Stomach (tissue), 9 donors: Measurements from ENCODE around the gene STK11IP. TPM values are rescaled to one million over a fixed set of nuclear protein-coding genes. Genes with fewer than 3 reads are reported as not detected.

Experiments used
- DNase-seq, 2 donors: peaks; one replicate each; pipeline versions ENCODE4 v3.0.0 to v3.0.0-alpha.2; 2013 to 2019
- H3K27ac ChIP-seq, 5 donors: fragments of 200-600 bp in 4 of 5; sonication (generic) in 4 of 5; one replicate each; pipeline ENCODE4 v1.5.1; 2013 to 2019; ENCODE audit warnings: mild to moderate bottlenecking in 1 of 5, moderate library complexity in 1 of 5
- H3K27me3 ChIP-seq, 3 donors: fragments of 200-600 bp; sonication (generic); one replicate each; pipeline ENCODE4 v1.5.1; 2017 to 2019; ENCODE audit warnings: mixed run types in 1 of 3
- H3K36me3 ChIP-seq, 4 donors: fragments of 200-600 bp; sonication (generic); 1 replicate in 3 of 4; 2 replicates in 1 of 4; pipeline ENCODE4 v1.5.1; 2016 to 2019
- H3K4me1 ChIP-seq, 4 donors: fragments of 200-600 bp; sonication (generic); one replicate each; pipeline ENCODE4 v1.5.1; 2016 to 2019
- H3K4me3 ChIP-seq, 4 donors: fragments of 200-600 bp; sonication (generic) in 3 of 4; one replicate each; pipeline ENCODE4 v1.5.1; 2016 to 2019; ENCODE audit warnings: mild to moderate bottlenecking in 1 of 4
- H3K9me3 ChIP-seq, 4 donors: fragments of 200-600 bp; sonication (generic); one replicate each; pipeline ENCODE4 v1.5.1; 2016 to 2019
- CTCF ChIP-seq, 7 experiments: fragments of 450-650 bp in 4 of 7; fragments of 200-600 bp in 3 of 7; sonication (generic) in 3 of 7; IDR thresholded peaks; one replicate each; pipeline ENCODE4 v1.5.1; 2016 to 2019; ENCODE audit warnings: antibody characterized with exemption in 7 of 7, control low read depth in 2 of 7, mild to moderate bottlenecking in 1 of 7
- EP300 ChIP-seq: sonication (generic); formaldehyde crosslinking; IDR thresholded peaks from one replicate; pipeline ENCODE4 v1.6.1; 2017; ENCODE audit warnings: antibody characterized with exemption
- POLR2A ChIP-seq, 4 donors: fragments of 450-650 bp; IDR thresholded peaks; one replicate each; pipeline ENCODE4 v1.6.1; 2016; ENCODE audit warnings: antibody characterized with exemption in 4 of 4, control low read depth in 2 of 4, mild to moderate bottlenecking in 1 of 4, moderate library complexity in 1 of 4
- POLR2AphosphoS5 ChIP-seq, 3 donors: sonication (generic); formaldehyde crosslinking; IDR thresholded peaks; one replicate each; pipeline ENCODE4 v1.6.1; 2016; ENCODE audit warnings: antibody characterized with exemption in 3 of 3
- WGBS, 5 donors: extraction: QIAGEN DNeasy Blood & Tissue Kit in 3 of 5; methylation state at CpG; one replicate each; pipeline versions ENCODE4 v1.1.5 to v1.1.7; 2013 to 2018; 5-methylcytosine and 5-hydroxymethylcytosine counted together
- intact Hi-C: fragments of 100-400 bp; cut with DNase I; formaldehyde crosslinking; loops from one replicate; pipeline ENCODE4 v1.15.1; 2023; ENCODE audit warnings: low total_unique reads
- polyA plus RNA-seq, 3 donors: library from polyadenylated mRNA; stranded (reverse); fragments of 200-250 nt; gene quantifications; one replicate each; pipeline ENCODE4 v1.2.3, GENCODE V29; 2013
- total RNA-seq, 5 donors: library from RNA; depleted of rRNA; stranded (reverse); fragments of >200 nt; gene quantifications; one replicate each; pipeline versions ENCODE4 v1.1.0 to v1.2.3, GENCODE V29; 2014 to 2016
- donor health status: healthy with polysubstance abuse.
- donor health status: Bipolar disorder and iron deficiency.
- donor health status: healthy.

The STK11IP gene
- total and polyA plus RNA-seq, 8 donors, result 6.8 to 89.5 (median 14.6) TPM

- 5 to 18% (median 12%) methylated on average over 13 to 42 of the region's 42 CpGs for WGBS, 5 donors
- Histone ChIP-seq H3K27me3 (peaks cover 0 to 52% (median 15%) of the 10 kb centered on the region in 3 donors), H3K9me3 (no peaks in the 10 kb centered on the region), H3K27ac (peak within 1 kb of the TSS; percentile 49 to 90 (median 84)), H3K4me3 (peak within 1 kb of the TSS; percentile 71 to 88 (median 78)), H3K4me1 (peaks cover 8 to 23% (median 22%) of the 10 kb centered on the region in 4 donors), H3K36me3 (peaks cover 0 to 17% (median 15%) of the 10 kb centered on the region in 4 donors)
- DNase-seq, result peak; percentile 63 to 91
- no peak for TF ChIP-seq CTCF (IDR thresholded peaks at IDR 0.05)
- TF ChIP-seq EP300, result no peak
- TF ChIP-seq POLR2AphosphoS5 (IDR thresholded peaks at IDR 0.05), result peak in 2 of 3 donors; percentile 11 to 49
- intact Hi-C loops, result no loop called here
Observed at GRCh38 chr2:219571311-219572236, 26.1 kb upstream of the STK11IP start, which contains the start of gene OBSL1. Gene OBSL1, minus strand, starts transcription at chr2:219571539. Its CDS starts 307 bp downstream, at chr2:219571232.

- no peak for DNase-seq
- 72 to 83% (median 80%) methylated on average over 12 to 13 of the region's 13 CpGs for WGBS, 5 donors
- Histone ChIP-seq H3K4me3 (peak within 1 kb of the TSS; percentile 71 to 88 (median 78)), H3K36me3 (peaks cover 0 to 9% (median 6%) of the 10 kb centered on the region in 4 donors), H3K27ac (peak within 1 kb of the TSS; percentile 49 to 90 (median 84)), H3K9me3 (no peaks in the 10 kb centered on the region), H3K4me1 (peaks cover 8 to 27% (median 22%) of the 10 kb centered on the region in 4 donors), H3K27me3 (peaks cover 0 to 60% (median 21%) of the 10 kb centered on the region in 3 donors)
- intact Hi-C loops, result no loop called here
- TF ChIP-seq POLR2A (IDR thresholded peaks at IDR 0.05) (no peak), EP300 (no peak)
Observed at GRCh38 chr2:219572237-219573001, 25.2 kb upstream of the STK11IP start, which contains the start of gene INHA. Gene INHA, plus strand, starts transcription at chr2:219572310. Its CDS starts 65 bp downstream, at chr2:219572375.

GRCh38 chr2:219573166-219573565 is 24.5 kb upstream of the STK11IP start:
- H3K27me3 ChIP-seq, result peaks cover 0 to 67% (median 21%) of the 10 kb centered on the region in 3 donors

More at GRCh38 chr2:219573166-219573565, 24.5 kb upstream of the STK11IP start:
- H3K4me3 ChIP-seq, result no peak overlapping the region
- no peak for TF ChIP-seq POLR2AphosphoS5 (IDR thresholded peaks at IDR 0.05)
- TF ChIP-seq POLR2A (IDR thresholded peaks at IDR 0.05), result no peak
- TF ChIP-seq CTCF (IDR thresholded peaks at IDR 0.05), result no peak
- TF ChIP-seq EP300, result no peak
- intact Hi-C loops, result no loop called here
- H3K27ac ChIP-seq, result no peak overlapping the region
- WGBS, 5 donors, result 79 to 94% (median 86%) methylated on average over 5 of the region's 5 CpGs
- peaks cover 8 to 27% (median 22%) of the 10 kb centered on the region in 4 donors for H3K4me1 ChIP-seq
- peaks cover 0 to 1% (median under 1%) of the 10 kb centered on the region in 4 donors for H3K36me3 ChIP-seq
- DNase-seq, result no peak
- H3K9me3 ChIP-seq, result no peaks in the 10 kb centered on the region
